Activated T-helper 17 cell treated with anti-CD3 and anti-CD28 coated beads, Interleukin-2, amount 50 U/mL, for 72 hours (primary cell): Measurements from ENCODE around the gene EIF2B4. TPM values are rescaled to one million over a fixed set of nuclear protein-coding genes. Genes with fewer than 3 reads are reported as not detected.

Experiments used
- ATAC-seq: fragments of 150-1000 bp; cut with Tn5 transposase; replicated peaks from 2 replicates; pipeline ENCODE4 v1.10.0; 2021; ENCODE audit warnings: mild to moderate bottlenecking, moderate library complexity
- H3K27ac Mint-ChIP-seq: one replicate; pipeline ENCODE4 v1.8.0; 2022; ENCODE audit warnings: mixed read lengths
- H3K27me3 Mint-ChIP-seq: one replicate; pipeline ENCODE4 v1.8.0; 2022; ENCODE audit warnings: mixed read lengths
- H3K36me3 Mint-ChIP-seq: one replicate; pipeline ENCODE4 v1.8.0; 2022; ENCODE audit warnings: low read depth, mild to moderate bottlenecking, mixed read lengths
- H3K4me1 Mint-ChIP-seq: one replicate; pipeline ENCODE4 v1.8.0; 2022; ENCODE audit warnings: mixed read lengths
- H3K4me3 Mint-ChIP-seq: one replicate; pipeline ENCODE4 v1.8.0; 2022; ENCODE audit warnings: mild to moderate bottlenecking, mixed read lengths
- H3K9me3 Mint-ChIP-seq: one replicate; pipeline ENCODE4 v1.8.0; 2022; ENCODE audit warnings: mixed read lengths
- total RNA-seq, 2 donors: library from RNA; stranded (reverse); gene quantifications; one replicate each; pipeline ENCODE4 v1.2.3, GENCODE V29; 2022

Gene EIF2B4
- total RNA-seq, 2 donors from 2014 or later = 34.7 to 42.9 TPM

DNA sequence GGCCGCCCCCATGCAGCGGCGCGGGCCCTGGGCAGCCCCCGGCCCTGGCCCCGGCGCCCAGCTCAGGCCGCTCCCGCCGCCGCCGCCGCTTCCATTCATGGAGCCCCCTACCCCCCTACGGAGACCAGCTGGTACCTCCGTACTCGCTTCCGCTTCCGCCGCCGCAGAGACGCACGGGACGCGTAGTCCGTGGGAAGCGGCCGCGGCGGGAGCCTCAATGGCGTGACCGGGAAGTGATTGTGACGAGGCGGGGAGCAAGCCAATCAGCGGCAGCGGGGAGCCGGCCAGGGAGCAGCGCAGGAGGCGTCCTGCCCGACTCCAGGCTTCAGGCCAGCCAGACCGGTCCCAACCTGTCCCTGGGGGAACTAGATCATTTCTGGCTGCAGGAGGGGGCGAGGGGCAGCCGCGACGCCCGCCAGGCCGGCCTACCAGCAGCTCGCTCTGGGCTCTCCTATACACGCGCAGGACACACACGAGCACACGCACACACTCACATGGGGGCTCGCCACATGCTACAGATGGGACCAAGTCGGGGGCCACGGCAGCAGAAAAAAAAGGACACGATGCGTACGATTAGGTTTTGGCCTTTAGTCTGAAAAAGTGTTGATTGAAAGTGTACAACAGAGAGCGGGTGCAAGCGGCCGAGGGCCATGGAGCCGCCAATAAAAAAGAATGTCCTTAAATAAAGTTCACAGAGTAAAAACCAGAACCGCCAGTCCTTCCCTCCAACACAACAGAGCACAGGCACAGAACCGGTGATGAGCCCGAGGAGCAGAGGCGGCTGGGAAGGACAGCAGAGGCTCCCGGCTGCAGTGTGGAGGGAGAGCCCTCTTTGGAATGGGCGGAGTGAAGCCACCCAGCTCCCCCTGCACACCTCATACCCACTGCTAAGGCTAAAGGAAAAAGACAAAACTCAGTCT, 10.7 kb upstream of the EIF2B4 start, which contains the start of gene ZNF513:
ZNF513 (minus strand) TSS at position 109 of the 920 bp plus-strand sequence. CDS start 208 bp downstream, outside the sequence.
- peak; percentile 96 for ATAC-seq
- Mint-ChIP-seq H3K9me3 (no peaks in the 10 kb centered on the region), H3K27ac (peak within 1 kb of the TSS; percentile 95), H3K27me3 (no peaks in the 10 kb centered on the region), H3K4me1 (peaks cover 11% of the 10 kb centered on the region), H3K4me3 (peak within 1 kb of the TSS; percentile 94), H3K36me3 (peaks cover 100% of the 10 kb centered on the region)

DNA sequence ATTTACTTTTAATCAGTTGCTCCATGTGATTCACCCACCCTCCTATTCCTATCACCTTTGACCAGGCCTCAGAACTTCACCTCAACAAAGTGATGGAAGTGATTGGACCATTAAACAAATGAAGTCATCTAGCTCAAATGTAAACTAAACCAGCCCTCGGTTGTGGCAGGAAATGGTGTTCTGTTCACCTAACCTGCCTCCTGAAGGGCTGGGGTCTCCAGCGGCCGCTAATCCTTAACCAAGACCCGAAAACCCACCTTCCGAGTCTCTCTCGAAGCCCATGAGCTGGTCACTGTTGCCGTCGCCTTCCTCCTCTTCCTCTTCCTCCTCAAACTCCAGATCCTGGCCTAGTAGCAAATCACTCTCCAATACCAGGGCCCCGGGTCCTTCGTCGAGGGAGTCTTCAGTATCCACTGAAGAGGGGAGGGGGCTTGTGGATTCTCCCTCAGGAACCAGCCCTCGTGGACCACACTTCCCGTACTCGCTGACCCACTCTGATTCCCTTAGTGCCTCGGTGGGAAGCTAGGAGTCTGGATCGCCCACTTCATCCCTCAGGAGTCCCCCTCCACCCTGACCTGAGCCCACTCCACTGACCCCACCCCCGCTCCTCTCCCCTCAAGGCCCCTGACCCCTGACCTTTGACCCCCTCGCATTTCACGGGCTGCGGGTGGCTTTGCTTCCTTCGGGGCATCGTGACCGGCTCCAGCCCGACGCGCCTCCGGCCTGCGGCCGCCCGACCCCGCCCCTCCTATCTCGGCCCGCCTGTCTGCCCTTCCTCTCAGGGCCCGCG, 9.9 kb upstream of the EIF2B4 start:
- Mint-ChIP-seq H3K4me1 (peaks cover 11% of the 10 kb centered on the region), H3K4me3 (peak overlapping the region; percentile 94), H3K27me3 (no peaks in the 10 kb centered on the region), H3K36me3 (peaks cover 100% of the 10 kb centered on the region), H3K9me3 (no peaks in the 10 kb centered on the region), H3K27ac (peak overlapping the region; percentile 95)
- peak; percentile 69 for ATAC-seq

DNA sequence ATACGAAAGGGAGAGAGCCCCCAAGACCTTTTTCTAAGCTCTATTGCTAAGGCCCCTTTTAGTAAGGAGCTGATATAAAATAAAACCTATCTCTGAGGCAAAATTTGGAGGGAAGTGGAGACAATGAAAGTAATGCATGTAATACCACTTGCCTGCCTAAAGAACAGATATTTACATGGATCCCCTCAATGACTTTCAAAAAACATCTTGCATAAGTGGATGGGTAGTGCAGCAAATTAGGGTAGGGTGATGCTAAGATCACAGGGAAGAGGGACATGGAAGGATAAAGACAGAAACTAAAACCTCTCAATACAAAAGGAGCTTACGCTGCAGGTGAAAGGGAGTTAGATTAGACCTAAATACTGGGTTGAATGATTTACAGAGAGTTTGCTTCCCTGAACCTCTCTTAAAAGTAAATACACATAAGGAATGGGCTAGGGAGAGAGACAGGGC, 9.3 kb upstream of the EIF2B4 start:
- ATAC-seq = no peak
- H3K4me3 Mint-ChIP-seq = peak overlapping the region; percentile 94
- H3K27me3 Mint-ChIP-seq = no peaks in the 10 kb centered on the region
- H3K4me1 Mint-ChIP-seq = peaks cover 11% of the 10 kb centered on the region
- H3K27ac Mint-ChIP-seq = peak overlapping the region; percentile 95
- no peaks in the 10 kb centered on the region for H3K9me3 Mint-ChIP-seq
- peaks cover 100% of the 10 kb centered on the region for H3K36me3 Mint-ChIP-seq

DNA sequence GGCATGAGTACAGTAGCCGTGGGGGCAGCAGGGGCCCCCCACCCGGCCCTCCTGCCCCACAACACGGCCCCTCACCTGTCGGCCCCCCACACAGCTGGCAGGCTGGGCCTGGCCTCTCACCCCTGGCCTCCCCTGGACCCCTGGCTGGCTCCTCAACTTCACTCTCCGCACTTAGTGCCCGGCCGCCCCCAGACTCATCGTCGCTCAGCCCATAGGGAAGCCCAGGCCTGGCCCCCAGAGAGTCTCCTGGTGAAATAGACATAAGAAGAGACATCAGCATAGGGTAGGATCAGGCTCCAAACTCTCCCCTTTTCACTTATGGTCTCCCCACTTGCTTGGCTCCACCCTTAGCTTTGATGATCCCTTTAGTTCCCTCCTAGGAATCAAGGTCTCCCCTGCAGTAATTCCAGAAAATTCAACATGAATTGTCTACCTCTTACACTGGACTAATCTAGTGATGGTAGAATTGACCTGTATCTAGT, 8.7 kb upstream of the EIF2B4 start:
- H3K36me3 Mint-ChIP-seq = peaks cover 100% of the 10 kb centered on the region
- ATAC-seq = no peak
- H3K27me3 Mint-ChIP-seq = no peaks in the 10 kb centered on the region
- peaks cover 11% of the 10 kb centered on the region for H3K4me1 Mint-ChIP-seq
- H3K9me3 Mint-ChIP-seq = no peaks in the 10 kb centered on the region
- peak overlapping the region; percentile 95 for H3K27ac Mint-ChIP-seq
- peak overlapping the region; percentile 94 for H3K4me3 Mint-ChIP-seq

DNA sequence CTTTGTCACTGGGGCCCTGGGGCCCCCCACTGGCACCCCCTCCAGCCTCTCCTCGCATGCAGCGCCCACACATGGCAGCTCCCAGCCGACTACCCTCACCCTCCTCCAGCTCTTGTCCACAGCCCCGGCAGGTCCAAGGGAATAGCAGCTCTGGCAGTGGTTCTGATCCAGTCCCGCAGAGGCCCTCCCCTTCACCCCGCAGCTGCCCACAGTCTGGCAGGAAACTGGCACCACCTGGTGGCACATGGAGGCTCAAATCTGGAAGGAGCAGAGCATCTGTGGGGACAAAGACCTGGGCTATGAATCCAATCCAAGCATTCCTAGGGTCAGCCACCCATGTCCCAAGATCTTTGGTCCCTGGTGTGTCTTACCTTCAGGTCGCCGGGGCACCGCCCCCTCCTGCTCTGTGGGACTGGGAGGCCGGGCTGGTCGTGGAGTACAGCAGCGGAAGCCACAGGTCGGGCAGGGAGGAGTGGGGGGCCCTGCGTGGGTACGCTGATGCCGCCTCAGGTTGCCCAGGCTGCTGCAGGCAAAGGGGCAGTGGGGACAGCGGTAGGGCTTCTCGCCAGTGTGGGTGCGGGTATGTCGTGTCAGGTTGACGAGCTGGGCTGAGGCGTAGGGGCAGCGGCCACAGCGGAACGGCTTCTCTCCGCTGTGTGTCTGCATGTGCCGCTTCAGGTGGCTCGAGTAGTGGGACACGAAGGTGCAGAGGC, 8.1 kb upstream of the EIF2B4 start:
- ATAC-seq = no peak
- Mint-ChIP-seq H3K36me3 (peaks cover 100% of the 10 kb centered on the region), H3K27ac (no peak overlapping the region), H3K27me3 (no peaks in the 10 kb centered on the region), H3K9me3 (no peaks in the 10 kb centered on the region), H3K4me1 (peaks cover 11% of the 10 kb centered on the region), H3K4me3 (no peak overlapping the region)

DNA sequence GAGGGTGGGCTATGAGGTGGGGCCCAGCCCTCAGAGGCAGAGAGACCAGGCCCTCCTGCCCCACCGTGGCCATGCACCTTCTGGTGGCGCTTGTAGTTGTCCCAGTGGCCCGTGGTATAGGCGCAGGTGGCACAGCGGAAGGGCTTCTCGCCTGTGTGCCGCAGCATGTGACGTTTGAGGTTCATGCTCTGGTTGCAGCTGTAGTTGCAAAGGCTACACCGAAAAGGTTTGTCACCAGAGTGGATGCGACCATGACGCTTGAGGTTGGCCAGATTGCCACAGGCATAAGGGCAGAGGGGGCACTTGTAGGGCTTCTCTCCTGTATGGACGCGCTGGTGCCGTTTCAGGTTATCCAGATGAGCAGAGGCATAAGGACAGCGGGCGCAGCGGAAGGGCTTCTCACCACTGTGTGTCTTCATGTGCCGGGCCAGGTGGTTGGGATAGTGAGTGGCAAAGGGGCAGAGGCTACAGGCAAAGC, 7.5 kb upstream of the EIF2B4 start:
- no peaks in the 10 kb centered on the region for H3K9me3 Mint-ChIP-seq
- H3K36me3 Mint-ChIP-seq = peaks cover 100% of the 10 kb centered on the region
- no peak overlapping the region for H3K27ac Mint-ChIP-seq
- no peak overlapping the region for H3K4me3 Mint-ChIP-seq
- peaks cover 15% of the 10 kb centered on the region for H3K4me1 Mint-ChIP-seq
- H3K27me3 Mint-ChIP-seq = no peaks in the 10 kb centered on the region
- no peak for ATAC-seq

DNA sequence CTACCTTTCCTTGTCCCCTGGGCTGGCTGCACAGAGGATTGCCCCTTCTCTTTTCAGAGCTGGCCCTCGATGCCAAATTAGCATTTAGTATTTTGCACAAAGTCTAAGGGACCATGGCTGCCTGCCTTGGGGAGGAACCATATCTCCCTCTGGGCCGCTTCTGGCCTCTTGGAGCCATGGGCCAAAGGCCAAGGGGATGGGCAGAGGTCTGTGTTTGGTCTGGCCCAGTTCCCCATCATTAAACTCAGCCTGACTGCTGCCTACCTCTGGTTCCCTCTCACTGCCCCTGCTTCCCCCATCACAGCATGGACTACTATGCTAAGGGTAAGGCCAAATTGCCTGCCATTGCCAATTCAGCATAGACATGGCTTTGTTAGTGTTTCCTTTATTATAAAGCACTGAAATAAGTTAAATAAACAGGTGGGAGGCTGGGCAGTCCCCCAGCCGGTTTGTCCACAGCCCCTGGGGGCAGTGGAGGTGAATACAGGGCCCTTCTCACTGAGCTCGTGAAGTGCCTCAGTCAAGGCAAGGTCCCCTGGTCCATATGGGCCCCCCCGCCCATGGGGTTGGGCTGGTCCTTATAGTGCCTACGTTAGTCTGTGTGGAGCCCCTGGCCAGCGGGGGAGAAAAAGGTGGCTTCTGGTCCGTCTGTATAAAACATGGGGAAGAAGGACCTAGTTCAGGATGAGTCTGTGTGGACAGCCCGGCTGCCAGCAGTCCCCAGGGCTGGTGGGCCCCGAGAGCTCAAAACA, 6.9 kb upstream of the EIF2B4 start:
- no peak for ATAC-seq
- Mint-ChIP-seq H3K4me3 (no peak overlapping the region), H3K4me1 (peaks cover 20% of the 10 kb centered on the region), H3K36me3 (peaks cover 99% of the 10 kb centered on the region), H3K27ac (no peak overlapping the region), H3K27me3 (no peaks in the 10 kb centered on the region), H3K9me3 (no peaks in the 10 kb centered on the region)

DNA sequence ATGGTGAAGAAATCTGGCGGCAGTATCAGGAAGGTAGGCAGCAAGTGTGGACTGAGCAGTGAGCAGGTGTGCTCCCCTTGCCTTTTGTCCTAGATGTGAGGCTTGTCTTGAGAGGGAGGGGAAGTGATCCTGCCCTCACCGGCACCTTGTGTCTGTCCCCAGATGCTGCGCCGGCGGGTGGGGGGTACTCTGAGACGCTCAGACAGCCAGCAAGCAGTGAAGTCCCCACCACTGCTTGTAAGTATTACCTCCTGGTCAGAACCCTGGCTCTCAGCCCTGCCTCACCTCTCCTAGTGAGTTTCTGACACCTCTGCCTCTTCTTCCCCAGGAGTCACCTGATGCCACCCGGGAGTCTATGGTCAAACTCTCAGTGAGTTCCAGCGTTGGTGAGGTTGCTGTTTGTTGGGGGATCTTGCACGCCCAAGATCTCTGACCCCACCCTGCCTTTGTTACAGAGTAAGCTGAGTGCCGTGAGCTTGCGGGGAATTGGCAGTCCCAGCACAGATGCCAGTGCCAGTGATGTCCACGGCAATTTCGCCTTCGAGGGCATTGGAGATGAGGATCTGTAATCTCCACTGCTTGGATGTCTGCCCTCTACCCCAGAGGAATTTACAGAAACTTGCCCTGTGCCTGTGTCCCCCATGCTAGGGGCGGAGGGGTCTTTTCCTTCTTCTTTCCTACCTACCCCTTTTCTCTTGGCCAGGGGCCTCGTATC, 6.2 kb upstream of the EIF2B4 start:
- H3K27ac Mint-ChIP-seq = no peak overlapping the region
- H3K4me3 Mint-ChIP-seq = no peak overlapping the region
- no peak for ATAC-seq
- no peaks in the 10 kb centered on the region for H3K9me3 Mint-ChIP-seq
- peaks cover 25% of the 10 kb centered on the region for H3K4me1 Mint-ChIP-seq
- no peaks in the 10 kb centered on the region for H3K27me3 Mint-ChIP-seq
- peaks cover 99% of the 10 kb centered on the region for H3K36me3 Mint-ChIP-seq

DNA sequence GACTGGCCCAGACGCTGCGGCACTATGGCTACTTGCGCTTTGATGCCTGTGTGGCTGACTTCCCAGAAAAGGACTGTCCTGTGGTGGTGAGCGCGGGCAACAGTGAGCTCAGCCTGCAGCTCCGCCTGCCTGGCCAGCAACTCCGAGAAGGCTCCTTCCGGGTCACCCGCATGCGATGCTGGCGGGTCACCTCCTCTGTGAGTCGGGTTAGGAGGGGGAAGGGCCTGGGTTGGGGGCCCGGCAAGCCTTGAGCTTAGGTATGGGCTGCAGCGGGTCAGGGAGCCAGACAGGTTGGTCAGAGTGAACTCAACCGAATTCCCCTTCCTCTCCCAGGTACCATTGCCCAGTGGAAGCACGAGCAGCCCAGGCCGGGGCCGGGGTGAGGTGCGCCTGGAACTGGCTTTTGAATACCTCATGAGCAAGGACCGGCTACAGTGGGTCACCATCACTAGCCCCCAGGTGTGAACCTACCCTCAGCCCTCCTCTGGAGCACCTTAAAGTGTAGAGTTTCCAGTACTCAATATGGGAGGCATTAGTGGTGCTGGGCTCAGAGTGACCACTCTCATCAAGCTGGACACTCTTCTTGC, 5.5 kb upstream of the EIF2B4 start:
- H3K36me3 Mint-ChIP-seq = peaks cover 97% of the 10 kb centered on the region
- H3K4me3 Mint-ChIP-seq = no peak overlapping the region
- peak overlapping the region; percentile 41 for H3K27ac Mint-ChIP-seq
- H3K4me1 Mint-ChIP-seq = peaks cover 23% of the 10 kb centered on the region
- no peak for ATAC-seq
- H3K27me3 Mint-ChIP-seq = no peaks in the 10 kb centered on the region
- no peaks in the 10 kb centered on the region for H3K9me3 Mint-ChIP-seq

DNA sequence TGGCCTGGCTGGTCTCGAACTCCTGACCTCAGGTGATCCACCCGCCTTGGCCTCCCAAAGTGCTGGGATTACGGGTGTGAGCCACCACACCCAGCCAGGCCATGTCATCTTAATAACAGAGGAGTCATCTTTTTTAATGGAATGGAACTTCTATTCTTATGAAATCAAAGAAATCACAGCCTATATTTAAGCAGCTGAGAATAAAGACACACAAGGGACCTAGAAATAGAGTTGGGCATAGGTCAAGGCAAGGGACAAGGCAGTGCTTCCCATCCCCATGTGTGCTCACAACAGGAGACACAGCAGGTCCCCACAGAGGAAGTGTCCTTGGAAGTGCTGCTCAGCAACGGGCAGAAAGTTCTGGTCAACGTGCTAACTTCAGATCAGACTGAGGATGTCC, 3.4 kb upstream of the EIF2B4 start:
- Mint-ChIP-seq H3K27ac (no peak overlapping the region), H3K36me3 (peaks cover 94% of the 10 kb centered on the region), H3K4me3 (no peak overlapping the region), H3K27me3 (no peaks in the 10 kb centered on the region), H3K4me1 (peaks cover 26% of the 10 kb centered on the region), H3K9me3 (no peaks in the 10 kb centered on the region)
- no peak for ATAC-seq

DNA sequence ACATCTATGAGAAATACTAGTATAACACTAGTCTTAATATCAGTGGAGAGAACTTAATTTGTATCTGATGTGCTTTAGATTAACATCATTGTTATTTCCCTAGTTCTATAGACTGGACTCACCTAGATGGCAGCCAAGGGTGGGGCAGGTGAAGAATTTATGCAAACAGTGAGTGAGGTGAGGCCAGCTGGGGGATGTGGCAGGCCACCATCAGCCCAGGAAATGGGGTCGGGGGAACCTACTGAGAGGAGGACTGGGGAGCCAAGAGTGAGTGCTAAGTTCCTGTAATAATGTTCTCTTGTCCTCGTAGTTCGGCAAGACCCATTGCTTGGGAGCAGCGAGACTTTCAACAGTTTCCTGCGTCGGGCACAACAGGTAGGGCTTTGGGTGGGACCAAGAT, 2.8 kb upstream of the EIF2B4 start:
- H3K4me1 Mint-ChIP-seq = peaks cover 28% of the 10 kb centered on the region
- H3K27ac Mint-ChIP-seq = peak overlapping the region; percentile 80
- H3K4me3 Mint-ChIP-seq = peak overlapping the region; percentile 92
- no peaks in the 10 kb centered on the region for H3K9me3 Mint-ChIP-seq
- no peak for ATAC-seq
- H3K36me3 Mint-ChIP-seq = peaks cover 94% of the 10 kb centered on the region
- no peaks in the 10 kb centered on the region for H3K27me3 Mint-ChIP-seq

DNA sequence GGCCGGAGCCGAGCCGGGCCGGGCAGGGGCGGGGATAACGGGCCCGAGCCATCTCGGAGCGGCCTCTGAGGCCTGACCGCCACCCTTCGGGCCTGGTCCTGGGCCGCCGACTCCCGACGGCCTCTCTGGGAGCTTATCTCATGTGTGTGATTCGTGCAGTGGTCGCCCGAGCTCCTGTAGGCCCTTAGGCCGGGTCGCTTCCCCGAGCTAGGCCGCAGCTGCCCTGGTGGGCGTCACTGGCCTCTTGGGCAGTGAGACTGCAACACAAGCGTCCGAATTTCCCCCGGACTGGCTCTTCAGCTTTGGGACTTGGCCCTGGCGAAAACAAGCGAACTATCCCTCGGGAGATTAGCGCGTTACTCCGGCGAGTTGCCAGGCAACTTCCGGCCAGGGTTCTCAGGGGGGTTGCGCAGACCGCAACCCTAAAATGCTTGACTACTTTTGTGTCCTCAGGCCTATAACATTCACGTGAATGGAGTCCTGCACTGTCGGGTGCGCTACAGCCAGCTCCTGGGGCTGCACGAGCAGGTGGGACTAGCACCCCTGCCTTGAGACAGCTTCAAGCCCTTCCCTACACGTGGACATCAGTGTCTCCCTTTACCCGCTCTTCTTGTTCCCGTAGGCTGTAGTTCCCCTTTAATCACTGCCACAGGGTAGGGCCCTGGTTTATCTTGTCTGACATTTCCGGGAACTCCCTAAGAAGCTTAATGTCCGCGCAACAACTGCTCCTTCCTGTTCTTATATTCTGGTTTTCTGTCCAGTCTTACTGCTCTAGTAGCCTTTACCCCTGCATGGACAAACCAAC, 880 bp upstream of the EIF2B4 start:
- Mint-ChIP-seq H3K9me3 (no peaks in the 10 kb centered on the region), H3K27me3 (no peaks in the 10 kb centered on the region), H3K4me1 (peaks cover 28% of the 10 kb centered on the region), H3K4me3 (peak overlapping the region; percentile 92), H3K36me3 (peaks cover 93% of the 10 kb centered on the region), H3K27ac (peak overlapping the region; percentile 90)
- ATAC-seq = peak; percentile 12
